MG63 (cell line): ENCODE data around the gene CPO. TPM values are rescaled to one million over a fixed set of nuclear protein-coding genes. Genes with fewer than 3 reads are reported as not detected.

Experiments
- DNase-seq: peaks from one replicate; pipeline ENCODE4 v3.0.0-alpha.2; 2020
- H3K27me3 ChIP-seq: fragments of 250-450 bp; sonication (Bioruptor Pico); 2 replicates; pipeline ENCODE4 v1.5.1; 2020; ENCODE audit warnings: mild to moderate bottlenecking, moderate library complexity
- H3K36me3 ChIP-seq: fragments of 250-450 bp; sonication (Bioruptor Pico); 2 replicates; pipeline ENCODE4 v1.5.1; 2020; ENCODE audit warnings: mild to moderate bottlenecking, moderate library complexity
- H3K4me3 ChIP-seq: fragments of 250-450 bp; sonication (Bioruptor Pico); 2 replicates; pipeline ENCODE4 v1.5.1; 2020; ENCODE audit warnings: mild to moderate bottlenecking, moderate library complexity
- H3K9me3 ChIP-seq: fragments of 250-450 bp; sonication (Bioruptor Pico); 2 replicates; pipeline ENCODE4 v1.5.1; 2020; ENCODE audit warnings: mild to moderate bottlenecking, moderate library complexity
- total RNA-seq: library from RNA; depleted of rRNA; stranded (reverse); fragments of >200 nt; shearing (Covaris generic); gene quantifications from 2 replicates; pipeline ENCODE4 v1.2.3, GENCODE V29; 2014; ENCODE audit warnings: low replicate concordance

CPO gene
- total RNA-seq, 1 experiment from 2014 or later = not detected

- Histone ChIP-seq H3K9me3 (no peaks in the 10 kb centered on the region), H3K36me3 (no peaks in the 10 kb centered on the region), H3K4me3 (no peak overlapping the region), H3K27me3 (no peaks in the 10 kb centered on the region)
- peak; percentile 26 for DNase-seq
Measured at GRCh38 chr2:206968134-206969086, 29.1 kb downstream of the CPO start.

GRCh38 chr2:206969192-206969591 lies 29.9 kb downstream of the CPO start:
- Histone ChIP-seq H3K27me3 (no peaks in the 10 kb centered on the region), H3K4me3 (no peak overlapping the region), H3K9me3 (no peaks in the 10 kb centered on the region), H3K36me3 (no peaks in the 10 kb centered on the region)
- no peak for DNase-seq

- Histone ChIP-seq H3K27me3 (no peaks in the 10 kb centered on the region), H3K4me3 (no peak overlapping the region), H3K9me3 (peaks cover 10% of the 10 kb centered on the region), H3K36me3 (no peaks in the 10 kb centered on the region)
- DNase-seq = no peak
Measured at GRCh38 chr2:206970589-206971360, 31.5 kb downstream of the CPO start.

- no peaks in the 10 kb centered on the region for H3K27me3 ChIP-seq
- no peak overlapping the region for H3K4me3 ChIP-seq
- DNase-seq = no peak
Measured at GRCh38 chr2:206971805-206972204, 32.5 kb downstream of the CPO start.

GRCh38 chr2:206974551-206974950 lies 35.2 kb downstream of the CPO start:
- Histone ChIP-seq H3K4me3 (no peak overlapping the region), H3K9me3 (peaks cover 13% of the 10 kb centered on the region), H3K27me3 (no peaks in the 10 kb centered on the region), H3K36me3 (no peaks in the 10 kb centered on the region)
- no peak for DNase-seq

More at GRCh38 chr2:206971805-206972204, 32.5 kb downstream of the CPO start:
- H3K36me3 ChIP-seq = no peaks in the 10 kb centered on the region
- H3K9me3 ChIP-seq = peaks cover 13% of the 10 kb centered on the region

- peaks cover 13% of the 10 kb centered on the region for H3K9me3 ChIP-seq
- no peak overlapping the region for H3K4me3 ChIP-seq
- DNase-seq = no peak
Measured at GRCh38 chr2:206978746-206979145, 39.4 kb downstream of the CPO start.

GRCh38 chr2:206979365-206979764 lies 40.0 kb downstream of the CPO start:
- no peak overlapping the region for H3K4me3 ChIP-seq
- peaks cover 13% of the 10 kb centered on the region for H3K9me3 ChIP-seq
- DNase-seq = no peak
- no peaks in the 10 kb centered on the region for H3K27me3 ChIP-seq
- no peaks in the 10 kb centered on the region for H3K36me3 ChIP-seq

More at GRCh38 chr2:206978746-206979145, 39.4 kb downstream of the CPO start:
- H3K36me3 ChIP-seq = no peaks in the 10 kb centered on the region
- no peaks in the 10 kb centered on the region for H3K27me3 ChIP-seq

GRCh38 chr2:206979922-206980321 lies 40.6 kb downstream of the CPO start:
- peaks cover 12% of the 10 kb centered on the region for H3K9me3 ChIP-seq
- H3K4me3 ChIP-seq = no peak overlapping the region
- DNase-seq = no peak
- no peaks in the 10 kb centered on the region for H3K36me3 ChIP-seq
- H3K27me3 ChIP-seq = no peaks in the 10 kb centered on the region

GRCh38 chr2:206980413-206980812 lies 41.1 kb downstream of the CPO start:
- H3K4me3 ChIP-seq = no peak overlapping the region
- no peaks in the 10 kb centered on the region for H3K36me3 ChIP-seq
- DNase-seq = no peak
- peaks cover 7% of the 10 kb centered on the region for H3K9me3 ChIP-seq
- H3K27me3 ChIP-seq = no peaks in the 10 kb centered on the region

- Histone ChIP-seq H3K9me3 (no peaks in the 10 kb centered on the region; the same call in 1 of the 2 replicates), H3K4me3 (no peak overlapping the region), H3K27me3 (no peaks in the 10 kb centered on the region), H3K36me3 (no peaks in the 10 kb centered on the region)
- DNase-seq = no peak
Measured at GRCh38 chr2:206981086-206981674, 41.9 kb downstream of the CPO start.

- no peak overlapping the region for H3K4me3 ChIP-seq
- no peaks in the 10 kb centered on the region for H3K27me3 ChIP-seq
- DNase-seq = peak; percentile 64
- H3K36me3 ChIP-seq = no peaks in the 10 kb centered on the region
- H3K9me3 ChIP-seq = no peaks in the 10 kb centered on the region
Measured at GRCh38 chr2:206981739-206982340, 42.5 kb downstream of the CPO start.

- Histone ChIP-seq H3K36me3 (no peaks in the 10 kb centered on the region), H3K4me3 (no peak overlapping the region), H3K9me3 (no peaks in the 10 kb centered on the region), H3K27me3 (no peaks in the 10 kb centered on the region)
- no peak for DNase-seq
Measured at GRCh38 chr2:206982360-206982955, 43.1 kb downstream of the CPO start.

- no peak overlapping the region for H3K4me3 ChIP-seq
- no peaks in the 10 kb centered on the region for H3K27me3 ChIP-seq
- no peaks in the 10 kb centered on the region for H3K9me3 ChIP-seq
- DNase-seq = no peak
- H3K36me3 ChIP-seq = no peaks in the 10 kb centered on the region
Measured at GRCh38 chr2:206983161-206983859, 44.0 kb downstream of the CPO start.

GRCh38 chr2:206984206-206984605 lies 44.9 kb downstream of the CPO start:
- no peak for DNase-seq
- Histone ChIP-seq H3K9me3 (no peaks in the 10 kb centered on the region), H3K4me3 (no peak overlapping the region), H3K27me3 (no peaks in the 10 kb centered on the region), H3K36me3 (no peaks in the 10 kb centered on the region)

- no peaks in the 10 kb centered on the region for H3K27me3 ChIP-seq
- H3K36me3 ChIP-seq = no peaks in the 10 kb centered on the region
- no peak overlapping the region for H3K4me3 ChIP-seq
- DNase-seq = no peak
- H3K9me3 ChIP-seq = no peaks in the 10 kb centered on the region
Measured at GRCh38 chr2:206986943-206987342, 47.6 kb downstream of the CPO start.

GRCh38 chr2:206987810-206988209 lies 48.5 kb downstream of the CPO start:
- no peak for DNase-seq
- H3K9me3 ChIP-seq = no peaks in the 10 kb centered on the region
- H3K36me3 ChIP-seq = no peaks in the 10 kb centered on the region
- H3K27me3 ChIP-seq = no peaks in the 10 kb centered on the region
- H3K4me3 ChIP-seq = no peak overlapping the region
